ENCODE measurements around the gene SNTA1. TPM values are rescaled to one million over a fixed set of nuclear protein-coding genes. Genes with fewer than 3 reads are reported as not detected.

Gene SNTA1
- polyA plus RNA-seq, 3 donors = 0.56 to 0.93 (median 0.63) TPM

GRCh38 chr20:33412484-33412838 is 31.1 kb downstream of the SNTA1 start:
- Histone ChIP-seq H3K4me1 (ENCODE audit: control insufficient read depth in 1 of 2, insufficient read depth in 2 of 2, low read length in 2 of 2) (no peaks in the 10 kb centered on the region), H2AFZ (ENCODE audit: insufficient read depth, low read depth, low read length, poor library complexity, severe bottlenecking) (no peak overlapping the region), H3K9me3 (replicated peaks in 1 of 2; ENCODE audit: control insufficient read depth in 1 of 2, insufficient read depth in 1 of 2, low read length in 2 of 2) (no peaks in the 10 kb centered on the region), H3K79me2 (ENCODE audit: insufficient read depth, low read length) (no peaks in the 10 kb centered on the region), H4K20me1 (ENCODE audit: insufficient read depth, low read length) (no peaks in the 10 kb centered on the region), H3K4me3 (replicated peaks in 1 of 3; ENCODE audit: low read depth in 2 of 3, low read length in 3 of 3) (no peak overlapping the region), H3K9ac (ENCODE audit: insufficient read depth, low read length, poor library complexity, severe bottlenecking) (no peak overlapping the region), H3K27ac (ENCODE audit: low read depth in 1 of 2, low read length in 2 of 2) (no peak overlapping the region), H3K4me2 (replicated peaks; ENCODE audit: extremely low read depth, low read length, poor library complexity, severe bottlenecking) (no peak overlapping the region), H3K27me3 (ENCODE audit: control insufficient read depth in 2 of 2, insufficient read depth in 2 of 2, low read length in 2 of 2) (no peaks in the 10 kb centered on the region), H3K36me3 (replicated peaks in 1 of 2; ENCODE audit: control insufficient read depth in 1 of 2, insufficient read depth in 2 of 2, low read length in 2 of 2) (no peaks in the 10 kb centered on the region)
- intact Hi-C loops (cut with micrococcal nuclease) = no loop called here
- Mint-ChIP-seq H3K36me3 (no peaks in the 10 kb centered on the region), H3K27me3 (ENCODE audit: low read depth in 3 of 3) (peaks cover 0 to 2% (median under 1%) of the 10 kb centered on the region in 3 donors), H3K27ac (no peak overlapping the region), H3K4me1 (peaks cover under 1% of the 10 kb centered on the region), H3K9me3 (peaks cover 0 to 3% (median 0%) of the 10 kb centered on the region in 7 donors), H3K4me3 (no peak overlapping the region)
- WGBS (ENCODE audit: insufficient coverage) = 94% methylated on average over 8 of the region's 8 CpGs
- DNase-seq = no peak
- TF ChIP-seq CTCF (IDR thresholded peaks at IDR 0.05) = no peak

GRCh38 chr20:33411711-33412483 is 31.7 kb downstream of the SNTA1 start:
- H3K27ac ChIP-seq (ENCODE audit: low read depth in 1 of 2, low read length in 2 of 2) = no peak overlapping the region
- H3K4me1 ChIP-seq (ENCODE audit: control insufficient read depth in 1 of 2, insufficient read depth in 2 of 2, low read length in 2 of 2) = no peaks in the 10 kb centered on the region
- TF ChIP-seq CTCF (IDR thresholded peaks at IDR 0.05) = no peak
- H3K9me3 ChIP-seq (replicated peaks in 1 of 2; ENCODE audit: control insufficient read depth in 1 of 2, insufficient read depth in 1 of 2, low read length in 2 of 2) = no peaks in the 10 kb centered on the region
- no peaks in the 10 kb centered on the region for H3K36me3 ChIP-seq (replicated peaks in 1 of 2; ENCODE audit: control insufficient read depth in 1 of 2, insufficient read depth in 2 of 2, low read length in 2 of 2)
- H3K9ac ChIP-seq (ENCODE audit: insufficient read depth, low read length, poor library complexity, severe bottlenecking) = no peak overlapping the region
- H2AFZ ChIP-seq (ENCODE audit: insufficient read depth, low read depth, low read length, poor library complexity, severe bottlenecking) = no peak overlapping the region
- H4K20me1 ChIP-seq (ENCODE audit: insufficient read depth, low read length) = no peaks in the 10 kb centered on the region
- Mint-ChIP-seq H3K4me3 (no peak overlapping the region), H3K27ac (no peak overlapping the region), H3K9me3 (peaks cover 0 to 3% (median 0%) of the 10 kb centered on the region in 7 donors), H3K4me1 (peaks cover 3% of the 10 kb centered on the region), H3K36me3 (peaks cover 0 to 2% of the 10 kb centered on the region in 2 donors), H3K27me3 (ENCODE audit: low read depth in 3 of 3) (peaks cover 0 to 2% (median 2%) of the 10 kb centered on the region in 3 donors)
- WGBS (ENCODE audit: insufficient coverage) = 92% methylated on average over 5 of the region's 7 CpGs
- DNase-seq = no peak
- no peak overlapping the region for H3K4me2 ChIP-seq (replicated peaks; ENCODE audit: extremely low read depth, low read length, poor library complexity, severe bottlenecking)
- intact Hi-C loops (cut with micrococcal nuclease) = no loop called here
- H3K27me3 ChIP-seq (ENCODE audit: control insufficient read depth in 2 of 2, insufficient read depth in 2 of 2, low read length in 2 of 2) = no peaks in the 10 kb centered on the region
- H3K4me3 ChIP-seq (replicated peaks in 1 of 3; ENCODE audit: low read depth in 2 of 3, low read length in 3 of 3) = no peak overlapping the region
- H3K79me2 ChIP-seq (ENCODE audit: insufficient read depth, low read length) = no peaks in the 10 kb centered on the region

Data from CD14-positive monocyte (primary cell).